ENCODE measurements around the gene FKBP4.
"Not testable (repeated sequence)": the region's sequence is repeated elsewhere in the genome, so short reads cannot be mapped to it uniquely, and the experiment has no call there.

Gene FKBP4, protein sequence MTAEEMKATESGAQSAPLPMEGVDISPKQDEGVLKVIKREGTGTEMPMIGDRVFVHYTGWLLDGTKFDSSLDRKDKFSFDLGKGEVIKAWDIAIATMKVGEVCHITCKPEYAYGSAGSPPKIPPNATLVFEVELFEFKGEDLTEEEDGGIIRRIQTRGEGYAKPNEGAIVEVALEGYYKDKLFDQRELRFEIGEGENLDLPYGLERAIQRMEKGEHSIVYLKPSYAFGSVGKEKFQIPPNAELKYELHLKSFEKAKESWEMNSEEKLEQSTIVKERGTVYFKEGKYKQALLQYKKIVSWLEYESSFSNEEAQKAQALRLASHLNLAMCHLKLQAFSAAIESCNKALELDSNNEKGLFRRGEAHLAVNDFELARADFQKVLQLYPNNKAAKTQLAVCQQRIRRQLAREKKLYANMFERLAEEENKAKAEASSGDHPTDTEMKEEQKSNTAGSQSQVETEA

DNA sequence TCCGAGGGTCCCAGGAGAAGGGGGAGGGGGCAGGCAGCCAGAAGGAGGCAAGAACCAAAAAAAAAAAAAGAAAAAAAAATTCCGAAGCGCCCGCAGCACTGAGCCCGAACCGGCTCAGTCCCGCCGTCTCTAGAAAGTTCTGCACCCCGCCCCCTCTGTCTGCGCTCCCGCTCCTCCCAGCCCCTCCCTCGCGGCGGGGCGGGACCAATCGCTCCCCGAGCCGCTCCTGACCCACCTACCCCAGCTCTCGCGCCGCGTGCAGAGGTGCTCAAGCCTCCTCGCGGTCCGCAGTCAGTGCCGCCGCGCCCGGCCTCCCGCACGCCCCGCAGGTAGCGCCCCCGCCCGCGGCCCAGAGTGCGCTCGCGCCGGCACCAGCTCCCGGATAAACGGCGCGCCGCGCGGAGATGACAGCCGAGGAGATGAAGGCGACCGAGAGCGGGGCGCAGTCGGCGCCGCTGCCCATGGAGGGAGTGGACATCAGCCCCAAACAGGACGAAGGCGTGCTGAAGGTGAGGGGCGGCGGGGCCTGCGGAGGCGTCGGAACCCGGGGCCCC is at the start of gene FKBP4:
TSS of gene FKBP4 (plus strand) at position 235 of the 554 bp plus-strand sequence. CDS start at position 405, 170 bp downstream.
- peak; percentile 92 for DNase-seq

DNA sequence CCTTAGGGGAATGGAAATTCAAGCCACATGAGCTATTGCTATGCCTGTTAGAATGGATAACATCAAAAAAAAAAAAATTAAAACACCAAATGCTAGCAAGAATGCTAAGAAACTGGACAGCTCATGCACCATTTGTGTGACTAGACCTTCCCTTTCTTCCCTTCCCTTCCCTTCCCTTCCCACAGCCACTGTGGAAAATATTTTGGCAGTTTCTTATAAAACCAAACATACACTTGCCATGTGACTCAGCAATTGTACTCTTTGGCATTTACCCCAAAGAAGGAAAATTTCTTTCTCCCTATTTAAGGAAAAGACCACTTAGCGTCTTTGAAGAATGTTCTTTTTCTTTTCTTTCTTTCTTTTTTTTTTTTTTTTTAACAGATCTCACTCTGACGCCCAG is 49.1 kb upstream of the FKBP4 start:
- DNase-seq: no peak

DNA sequence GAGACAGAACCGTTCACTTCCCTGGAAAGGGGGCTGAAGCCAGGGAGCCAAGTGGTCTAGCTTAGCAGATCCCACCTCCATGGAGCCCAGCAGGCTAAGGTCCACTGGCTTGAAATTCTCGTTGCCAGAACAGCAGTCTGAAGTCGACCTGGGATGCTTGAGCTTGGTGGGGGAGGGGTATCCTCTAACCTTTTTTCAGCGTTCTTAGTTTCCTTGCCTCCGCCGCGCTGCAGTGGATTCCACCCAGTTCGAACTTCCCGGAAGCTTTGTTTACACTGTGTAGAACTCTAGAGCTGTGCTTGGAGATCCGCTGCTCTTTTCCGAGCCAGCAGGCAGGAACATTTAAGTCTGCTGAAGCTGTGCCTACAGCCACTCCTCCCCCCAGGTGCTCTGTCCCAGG is 45.2 kb upstream of the FKBP4 start:
- no peak for DNase-seq

DNA sequence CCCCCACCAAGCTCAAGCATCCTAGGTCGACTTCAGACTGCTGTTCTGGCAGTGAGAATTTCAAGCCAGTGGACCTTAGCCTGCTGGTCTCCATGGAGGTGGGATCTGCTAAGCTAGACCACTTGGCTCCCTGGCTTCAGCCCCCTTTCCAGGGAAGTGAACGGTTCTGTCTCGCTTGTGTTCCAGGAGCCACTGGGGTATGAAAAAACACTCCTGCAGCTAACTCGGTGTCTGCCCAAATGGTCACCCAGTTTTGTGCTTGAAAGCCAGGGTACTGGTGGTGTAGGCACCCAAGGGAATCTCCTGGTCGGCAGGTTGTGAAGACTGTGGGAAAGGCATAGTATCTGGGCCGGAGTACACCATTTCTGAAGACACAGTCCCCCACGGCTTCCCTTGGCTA is 44.6 kb upstream of the FKBP4 start:
- DNase-seq: no peak

DNA sequence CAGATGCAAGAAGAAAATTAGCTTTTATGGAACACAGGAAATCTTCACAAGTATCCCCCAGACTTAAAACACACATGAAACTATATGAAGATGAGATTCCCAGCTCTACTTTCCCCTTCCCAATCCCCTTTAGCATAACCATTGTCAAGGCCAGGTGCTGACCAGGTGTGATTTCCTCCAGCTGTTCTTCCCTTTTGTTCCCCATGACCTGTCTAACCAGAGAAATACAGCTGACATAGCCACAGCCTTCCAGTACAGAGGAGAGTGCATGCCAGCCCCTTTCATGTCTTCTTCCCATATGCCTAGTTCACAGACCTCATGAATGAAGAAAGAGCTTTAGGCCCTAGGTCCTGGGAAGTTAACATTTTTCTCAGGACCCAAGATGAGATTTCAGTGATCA is 43.5 kb upstream of the FKBP4 start:
- DNase-seq: no peak

DNA sequence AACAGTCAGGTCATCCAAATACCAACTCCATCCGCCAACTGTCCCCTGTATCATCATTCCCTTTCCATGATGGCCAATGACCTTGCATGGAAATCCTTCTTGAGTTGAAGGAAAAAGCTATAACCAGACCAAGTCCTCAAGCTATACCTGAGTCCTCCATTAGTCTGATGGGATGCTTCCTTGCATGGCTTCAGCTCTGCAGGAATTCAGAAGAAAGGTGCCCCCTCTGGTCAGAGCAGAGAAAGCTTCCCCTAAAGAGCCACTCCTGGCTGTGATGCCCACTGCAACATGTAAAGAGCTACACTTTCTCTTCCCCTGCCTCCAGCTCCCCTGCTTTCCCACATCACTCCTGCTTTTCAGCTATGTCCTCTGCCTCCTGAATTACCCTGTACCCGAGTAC is 43.1 kb upstream of the FKBP4 start:
- peak; percentile 26 for DNase-seq

DNA sequence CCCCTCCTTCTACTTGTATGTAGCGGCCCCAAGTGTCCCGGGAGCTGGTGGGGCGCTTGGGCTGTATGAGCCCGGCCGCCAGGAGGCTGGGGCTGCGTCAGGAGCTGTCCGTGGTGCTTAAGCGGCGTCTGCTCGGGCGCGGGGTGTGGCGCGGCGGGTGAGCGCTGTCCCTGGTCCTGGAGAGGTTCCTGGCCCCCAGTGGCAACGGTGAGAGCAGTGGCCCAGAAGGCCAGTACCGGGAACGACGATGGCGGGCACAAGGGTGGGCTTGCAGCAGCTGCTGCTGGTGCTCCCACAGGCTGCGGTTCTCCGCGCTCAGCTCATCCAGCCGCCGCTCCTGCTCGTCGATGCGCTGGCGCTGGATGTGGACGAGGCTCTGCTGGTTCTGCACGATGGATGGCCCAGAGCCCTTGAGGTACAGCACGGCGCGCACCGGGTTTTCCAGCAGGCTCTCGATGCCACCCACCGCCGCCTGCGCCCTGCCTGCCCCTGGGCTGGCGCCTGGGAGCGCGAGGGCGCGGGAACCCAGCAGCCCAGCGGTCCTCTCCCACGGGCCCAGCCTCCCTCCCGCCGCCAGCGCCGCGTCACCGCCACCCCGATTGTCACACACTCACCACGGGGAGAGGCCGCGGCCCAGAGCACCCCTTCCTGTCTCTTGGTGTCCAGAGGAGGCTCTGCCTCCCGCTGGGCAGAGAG is 41.9 kb upstream of the FKBP4 start:
- peak; percentile 58 for DNase-seq

DNA sequence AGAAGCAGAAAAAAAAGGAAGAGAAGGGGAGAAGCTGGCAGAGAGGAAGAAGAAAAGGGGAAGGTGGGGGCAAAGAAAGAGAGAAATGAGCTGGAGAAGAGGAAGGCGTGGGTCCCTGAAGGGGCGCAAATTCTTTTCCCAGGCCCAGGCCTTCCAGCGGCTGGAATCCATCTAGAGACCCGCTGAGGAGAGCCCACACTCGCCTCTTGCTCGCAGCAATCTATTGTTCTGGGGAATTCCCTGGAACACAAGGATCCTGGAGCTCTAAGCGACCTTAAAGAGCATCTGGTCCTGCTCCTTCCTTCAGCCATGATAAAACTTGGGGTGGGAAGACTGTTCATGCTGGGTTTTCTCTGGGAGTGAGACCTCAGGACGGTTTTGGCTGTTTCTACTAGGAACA is 41.2 kb upstream of the FKBP4 start:
- no peak for DNase-seq

DNA sequence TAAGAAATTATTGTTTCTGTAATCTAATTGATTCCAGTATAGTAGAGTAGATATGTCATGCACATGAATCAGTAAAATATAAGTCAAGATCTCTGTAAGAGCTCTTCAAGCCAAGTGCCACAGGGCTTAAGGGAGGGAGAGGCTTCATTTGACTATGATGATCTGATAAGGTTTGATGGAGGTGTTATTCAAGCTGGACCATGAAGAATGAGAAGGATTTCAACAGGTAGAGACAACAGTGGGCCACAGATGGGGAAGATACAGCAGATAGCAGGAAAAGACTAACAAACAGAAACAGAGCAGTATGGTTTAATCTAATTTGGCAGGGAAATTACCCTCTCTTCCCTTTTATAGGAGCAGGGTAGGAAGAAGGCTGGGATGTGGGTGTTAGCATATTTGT is 40.6 kb upstream of the FKBP4 start:
- no peak for DNase-seq

DNA sequence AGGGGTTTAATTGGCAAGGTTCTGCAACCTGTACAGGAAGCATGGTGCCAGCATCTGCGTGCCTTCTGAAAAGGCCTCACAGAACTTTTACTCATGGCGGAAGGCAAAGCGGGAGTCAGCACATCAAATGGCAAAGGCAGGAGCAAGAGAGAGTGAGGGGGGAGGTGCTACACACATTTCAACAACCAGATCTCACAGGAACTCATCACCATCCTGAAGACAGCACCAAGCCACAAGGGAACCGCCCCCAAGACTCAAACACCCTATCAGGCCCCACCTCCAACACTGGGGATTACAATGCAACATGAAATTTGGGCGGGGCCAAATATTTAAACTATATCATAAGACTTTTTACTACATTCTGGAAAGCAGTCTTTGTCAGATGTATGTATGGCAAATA is 38.0 kb upstream of the FKBP4 start:
- DNase-seq: no peak

DNA sequence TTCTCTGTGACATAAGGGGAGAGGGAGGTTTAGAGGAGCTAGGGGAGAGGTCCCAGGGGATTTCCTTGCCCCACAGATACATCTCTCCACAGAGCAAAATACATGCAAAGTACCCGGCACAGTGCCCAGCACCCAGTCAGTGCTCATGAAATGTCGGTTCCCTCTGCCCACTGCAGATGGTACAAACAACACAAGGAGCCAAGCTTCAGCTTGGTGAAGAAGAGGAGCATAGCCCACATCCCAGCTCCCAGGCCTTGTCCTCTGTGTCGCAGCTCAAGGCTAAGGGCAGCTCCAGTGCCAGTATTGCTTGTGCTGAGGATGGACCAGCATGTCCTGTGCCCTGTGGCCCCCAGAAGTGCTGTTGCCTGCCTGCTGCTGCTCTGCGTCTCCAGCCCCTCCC is 35.0 kb upstream of the FKBP4 start:
- DNase-seq: no peak

DNA sequence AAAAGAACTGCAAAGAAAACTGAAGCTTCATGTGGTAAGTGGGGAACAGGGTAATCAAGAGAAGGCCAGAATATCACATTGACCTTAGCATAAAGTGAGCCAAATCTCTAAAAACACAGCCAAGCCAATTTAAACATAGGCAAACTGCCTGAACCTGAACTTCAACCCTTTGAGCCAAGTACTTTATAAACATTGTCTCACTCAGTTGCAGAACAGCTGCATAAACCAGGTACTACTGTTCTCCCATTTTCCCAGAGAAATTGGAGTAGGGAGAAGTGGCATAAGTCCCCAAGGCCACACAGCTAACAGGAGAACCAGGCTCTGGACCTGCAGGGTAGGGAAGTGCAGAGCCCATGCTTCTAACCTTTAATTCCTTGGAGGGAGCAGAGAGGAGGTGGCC is 30.4 kb upstream of the FKBP4 start:
- no peak for DNase-seq

DNA sequence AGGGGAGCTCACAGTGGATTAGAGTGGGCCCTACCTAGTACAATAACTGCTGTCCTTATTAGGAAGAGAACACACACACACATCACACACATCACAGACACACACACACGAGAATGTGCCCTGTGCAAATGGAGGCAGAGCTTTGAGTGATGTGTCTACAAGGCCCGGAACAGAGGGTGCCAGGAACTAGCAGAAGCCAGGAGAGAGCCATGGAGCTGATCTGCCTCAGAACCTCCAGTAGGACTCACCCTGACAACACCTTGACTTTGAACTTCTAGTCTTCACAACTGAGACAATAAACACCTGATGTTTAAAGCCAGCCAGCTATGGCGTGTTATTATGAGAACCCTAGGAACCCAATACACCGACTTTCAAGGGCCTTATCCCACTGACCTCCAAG is 29.7 kb upstream of the FKBP4 start:
- DNase-seq: no peak

DNA sequence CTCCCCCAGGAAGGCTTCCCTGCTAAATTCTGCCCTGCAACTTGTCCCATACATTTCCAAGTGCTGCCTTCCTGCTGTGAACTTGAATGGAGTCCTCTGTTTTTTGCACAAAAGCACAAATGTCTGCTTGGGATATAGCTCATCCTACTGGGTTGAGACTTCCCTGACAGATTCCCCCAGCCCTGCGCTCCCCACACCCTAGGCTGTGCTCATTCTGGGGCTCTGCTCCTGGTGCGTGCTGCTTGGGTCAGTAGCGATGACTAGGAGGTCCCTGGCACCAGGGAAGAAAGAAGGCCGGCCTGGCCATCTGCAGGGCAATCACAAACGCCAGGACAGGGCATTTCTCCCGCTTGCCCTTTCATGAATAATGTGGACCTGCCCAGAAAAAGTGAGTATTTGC is 29.2 kb upstream of the FKBP4 start:
- DNase-seq: no peak

DNA sequence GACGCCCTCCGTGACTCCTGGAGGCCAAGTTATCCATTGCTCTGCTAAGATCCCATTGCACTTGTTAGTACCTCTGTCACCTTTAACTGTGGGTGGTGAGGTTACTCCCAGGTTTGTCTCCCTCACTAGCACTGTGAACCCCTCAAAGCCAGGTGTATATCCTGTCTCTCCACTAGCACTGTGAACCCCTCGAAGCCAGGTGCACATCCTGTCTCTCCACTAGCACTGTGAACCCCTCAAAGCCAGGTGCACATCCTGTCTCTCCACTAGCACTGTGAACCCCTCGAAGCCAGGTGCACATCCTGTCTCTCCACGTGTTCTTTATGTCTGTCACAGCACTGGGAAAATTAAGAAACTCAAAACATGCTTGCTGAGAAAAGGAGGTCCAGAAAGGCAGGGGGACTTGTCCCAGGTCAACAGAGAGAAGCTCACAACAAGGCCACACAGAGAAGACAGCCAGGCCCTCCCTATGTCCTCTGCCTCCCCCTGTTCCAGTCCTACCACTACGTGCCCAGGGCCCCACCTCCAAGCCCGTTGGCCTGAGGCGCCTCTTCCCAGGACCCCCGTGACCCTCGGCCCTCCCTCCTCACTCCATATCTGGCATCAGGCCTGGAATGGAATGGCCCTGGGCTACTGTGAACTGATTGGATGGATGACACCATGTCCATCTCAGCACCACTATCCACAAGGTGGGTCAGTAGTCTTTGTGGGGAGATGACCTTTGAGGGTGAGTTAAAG is 26.4 kb upstream of the FKBP4 start:
- no peak for DNase-seq

DNA sequence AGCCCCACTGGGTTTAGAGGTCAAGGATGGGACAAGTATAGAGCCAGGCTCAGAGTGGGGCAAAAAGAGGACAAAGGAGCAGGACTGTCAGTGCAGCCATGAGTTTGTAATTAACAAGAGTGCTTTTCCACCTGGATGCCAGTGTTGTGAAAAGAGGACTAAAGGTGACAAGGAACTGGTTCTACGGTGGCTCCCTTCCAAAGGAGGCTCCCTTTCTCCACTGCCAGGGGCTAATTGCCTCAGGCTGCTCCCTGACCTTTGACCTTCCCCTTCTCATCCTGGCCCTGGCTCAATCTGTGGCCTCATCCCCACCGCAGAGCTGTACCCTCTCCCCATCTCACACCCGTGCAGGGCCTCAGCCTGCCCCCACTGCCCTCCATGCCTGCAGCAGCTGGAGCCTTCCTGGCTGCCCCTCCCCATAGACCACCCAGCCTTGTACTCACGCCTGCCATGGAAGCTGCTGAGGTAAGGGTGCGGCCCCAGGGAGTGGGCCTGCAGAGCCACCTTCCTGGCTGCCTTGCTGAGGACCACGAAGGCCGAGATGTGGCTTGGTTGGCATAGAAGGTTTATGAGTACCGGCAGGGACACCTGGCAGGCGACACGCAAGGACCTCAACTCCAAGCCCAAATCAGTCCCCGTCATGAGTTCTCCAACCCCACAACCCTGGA is 24.8 kb upstream of the FKBP4 start:
- DNase-seq: no peak

DNA sequence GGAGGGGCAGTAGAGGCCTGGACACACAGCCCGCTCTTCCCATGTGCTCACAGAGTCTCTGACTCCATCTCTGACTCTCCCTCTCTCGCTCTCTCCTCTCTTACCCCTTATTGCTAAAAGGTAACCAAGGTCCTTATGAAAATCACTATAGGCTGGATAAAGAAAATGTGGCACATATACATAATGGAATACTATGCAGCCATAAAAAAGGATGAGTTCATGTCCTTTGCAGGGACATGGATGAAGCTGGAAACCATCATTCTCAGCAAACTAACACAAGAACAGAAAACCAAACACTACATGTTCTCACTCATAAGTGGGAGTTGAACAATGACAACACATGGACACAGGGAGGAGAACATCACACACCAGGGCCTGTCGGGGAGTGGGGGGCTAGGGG is 24.2 kb upstream of the FKBP4 start:
- not testable (repeated sequence) for DNase-seq

DNA sequence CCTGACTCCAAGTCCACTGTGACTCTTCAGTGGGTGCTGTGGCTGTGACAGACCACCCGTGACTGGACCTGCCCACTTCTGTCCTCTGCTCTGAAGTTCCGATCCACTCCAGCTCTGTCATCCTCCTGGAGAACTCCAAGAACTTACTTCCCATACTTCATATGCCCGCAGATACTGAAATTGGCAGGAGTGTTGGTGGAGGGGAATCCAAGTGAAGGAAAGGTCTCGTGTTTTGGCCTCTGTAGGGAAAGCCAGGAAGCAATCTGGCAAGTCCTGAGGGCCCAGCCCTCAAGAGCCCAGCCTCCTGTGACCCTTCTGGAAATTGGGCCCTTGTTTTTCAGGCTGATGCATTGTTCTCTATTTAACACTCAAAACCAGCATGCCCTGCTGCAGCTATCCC is 22.4 kb upstream of the FKBP4 start:
- DNase-seq: no peak

DNA sequence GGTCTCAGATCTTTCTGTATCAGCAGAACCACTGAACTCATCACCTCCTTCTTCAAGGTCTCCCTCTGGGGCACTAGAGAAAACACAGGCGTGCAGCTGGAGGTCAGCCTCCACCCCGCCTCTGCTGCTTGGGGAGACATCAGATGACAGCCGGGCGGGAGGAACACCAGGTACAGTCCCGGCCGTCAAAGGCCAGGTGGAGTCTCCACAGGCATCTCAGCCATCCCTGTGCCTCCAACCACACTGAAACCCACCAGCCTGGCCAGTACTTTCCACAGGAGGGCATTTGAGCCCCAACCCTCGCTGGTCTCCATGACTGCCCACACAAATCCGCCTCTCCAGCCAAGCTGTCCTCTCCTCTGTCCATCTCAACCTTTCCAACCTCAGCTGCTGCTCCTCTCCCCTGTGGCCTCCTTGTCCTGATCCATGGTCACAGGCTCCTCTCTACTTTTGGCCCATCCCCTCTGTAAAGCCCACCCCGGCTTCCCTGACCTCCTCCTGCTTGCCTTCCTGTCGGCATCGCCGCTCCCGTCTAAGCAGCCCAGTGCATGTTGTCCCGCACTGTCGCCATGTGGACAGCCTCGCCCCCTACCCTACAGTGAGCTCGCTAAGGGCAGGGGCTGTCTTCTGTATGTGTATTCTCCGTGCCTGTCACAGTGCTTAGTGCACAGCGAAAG is 21.4 kb upstream of the FKBP4 start:
- DNase-seq: no peak

DNA sequence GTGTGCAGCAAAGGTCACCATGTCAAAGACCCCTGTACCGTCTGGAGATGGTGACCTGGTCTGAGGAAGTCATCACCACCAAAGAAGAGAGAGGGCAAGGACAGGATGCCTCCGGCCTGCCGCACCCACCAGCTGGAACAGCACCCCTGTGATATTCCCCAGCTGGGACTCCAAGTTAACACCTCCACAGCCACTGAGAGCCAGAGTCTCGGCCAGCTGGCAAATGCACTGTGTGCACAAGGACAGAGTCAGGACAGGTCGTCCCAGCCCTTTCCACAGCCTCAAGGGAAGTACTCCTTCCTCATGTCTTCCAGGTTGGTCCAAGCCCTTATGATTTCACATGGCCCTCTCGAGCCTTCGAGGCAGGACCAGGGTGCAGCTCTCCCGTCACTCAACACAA is 19.3 kb upstream of the FKBP4 start:
- no peak for DNase-seq

DNA sequence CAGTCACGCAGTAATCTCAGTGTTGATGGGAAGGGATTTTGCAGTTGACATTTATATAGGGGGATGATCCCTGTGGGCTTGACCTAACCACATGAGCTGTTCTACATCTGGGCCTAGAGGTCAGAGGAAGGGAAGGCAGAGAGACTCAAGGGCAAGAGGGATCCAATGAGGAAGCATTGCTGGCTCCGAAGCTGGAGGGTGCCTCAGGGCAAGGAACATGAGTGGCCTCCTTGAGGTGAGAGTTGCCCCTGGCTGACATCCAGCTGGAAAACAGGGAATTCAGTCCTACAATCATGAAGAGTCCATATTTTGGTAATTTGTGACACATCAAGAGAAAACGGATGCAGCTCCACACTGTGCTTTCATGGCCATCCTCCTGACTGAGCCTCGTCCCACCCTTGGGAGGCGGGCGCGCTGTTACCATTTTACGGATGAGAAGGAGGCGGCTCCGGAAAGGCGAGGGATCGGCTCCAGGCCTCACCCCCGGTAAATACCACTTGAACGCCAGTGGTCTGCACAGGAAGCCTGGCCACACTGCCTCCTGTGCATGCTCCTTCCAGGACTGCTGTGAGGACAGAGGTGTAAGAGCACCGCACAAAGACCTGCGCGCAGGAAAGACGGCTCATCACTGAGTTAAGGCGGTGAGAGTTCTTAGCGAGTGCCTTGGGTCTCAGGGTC is 18.5 kb upstream of the FKBP4 start:
- no peak for DNase-seq

DNA sequence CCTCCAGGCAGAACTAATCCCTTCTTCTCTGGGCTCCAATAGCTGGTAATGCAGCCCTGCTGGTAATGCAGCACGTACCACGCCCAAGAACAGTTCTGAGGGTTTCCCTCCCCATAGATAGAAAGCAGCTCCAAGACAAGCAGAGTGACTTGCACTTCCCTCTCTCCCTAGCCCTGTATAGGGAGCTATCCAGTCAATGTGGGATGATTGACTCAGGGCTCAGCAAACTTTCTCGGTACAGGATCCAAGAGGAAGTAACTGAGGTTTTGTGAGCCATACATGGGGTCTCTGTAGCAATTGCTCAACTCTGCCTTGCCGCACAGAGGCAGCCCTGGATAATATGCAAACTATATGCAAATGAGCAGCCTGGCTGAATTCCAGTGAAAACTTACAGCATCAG is 15.5 kb upstream of the FKBP4 start:
- DNase-seq: peak; percentile 31
